Stimulated activated CD4-positive, alpha-beta T cell treated with anti-CD3 and anti-CD28 coated beads, Interleukin-1b, Interleukin-23, amount 100 ng/mL, for 4 hours (primary cell): ENCODE results near the gene HK2.

Source experiments
- DNase-seq, 2 donors: peaks; one replicate each; pipeline ENCODE4 v3.0.0-alpha.2; 2020; ENCODE audit warnings: low read depth in 2 of 2

HK2 gene

DNA sequence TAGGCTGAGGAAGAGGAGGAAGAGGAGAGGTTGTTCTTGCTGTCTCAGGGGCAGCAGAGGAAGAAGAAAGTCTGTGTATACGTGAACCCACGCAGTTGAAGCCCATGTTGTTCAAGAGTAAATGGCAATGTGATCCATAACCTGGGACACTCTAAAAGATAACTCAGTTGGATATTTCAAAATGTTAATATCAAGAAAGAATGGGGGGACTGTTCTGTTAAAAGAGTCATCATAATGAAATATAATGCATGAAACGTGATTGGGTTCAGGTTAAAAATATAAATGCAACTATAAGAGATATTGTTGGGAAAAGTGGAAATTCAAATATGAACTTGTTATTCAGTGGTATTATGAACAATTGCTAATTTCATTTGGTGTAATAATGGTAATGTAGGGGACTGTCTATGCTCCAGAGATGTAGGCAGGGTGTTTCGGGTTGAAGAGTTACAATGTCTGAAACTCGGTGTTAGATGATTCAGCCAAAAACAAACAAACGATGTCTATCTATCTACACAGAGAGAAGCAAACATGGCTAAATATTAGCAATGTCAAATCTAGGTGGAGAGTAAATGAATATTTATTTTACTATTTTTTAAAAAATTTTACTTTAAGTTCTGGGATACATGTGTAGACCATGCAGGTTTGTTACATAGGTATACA, 103.4 kb downstream of the HK2 start:
- no peak for DNase-seq

DNA sequence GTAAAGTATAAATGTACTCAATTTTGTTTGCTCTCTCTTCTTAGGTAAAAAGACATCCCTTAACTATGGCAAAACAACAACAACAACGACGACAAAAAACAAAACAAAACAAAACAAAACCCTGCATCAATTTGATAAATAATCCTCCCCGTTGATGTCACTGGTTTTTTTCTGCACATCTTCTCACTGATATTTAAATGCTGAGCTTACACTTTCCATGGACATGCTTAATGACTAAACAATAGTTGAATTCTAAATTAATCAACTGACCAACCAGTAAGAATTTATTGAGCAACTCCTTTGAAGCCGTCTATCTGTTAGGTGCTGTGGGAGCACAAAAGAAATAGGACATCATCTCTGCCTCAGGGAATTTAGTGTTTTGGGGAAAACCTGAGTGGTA, 104.3 kb downstream of the HK2 start:
- no peak for DNase-seq

DNA sequence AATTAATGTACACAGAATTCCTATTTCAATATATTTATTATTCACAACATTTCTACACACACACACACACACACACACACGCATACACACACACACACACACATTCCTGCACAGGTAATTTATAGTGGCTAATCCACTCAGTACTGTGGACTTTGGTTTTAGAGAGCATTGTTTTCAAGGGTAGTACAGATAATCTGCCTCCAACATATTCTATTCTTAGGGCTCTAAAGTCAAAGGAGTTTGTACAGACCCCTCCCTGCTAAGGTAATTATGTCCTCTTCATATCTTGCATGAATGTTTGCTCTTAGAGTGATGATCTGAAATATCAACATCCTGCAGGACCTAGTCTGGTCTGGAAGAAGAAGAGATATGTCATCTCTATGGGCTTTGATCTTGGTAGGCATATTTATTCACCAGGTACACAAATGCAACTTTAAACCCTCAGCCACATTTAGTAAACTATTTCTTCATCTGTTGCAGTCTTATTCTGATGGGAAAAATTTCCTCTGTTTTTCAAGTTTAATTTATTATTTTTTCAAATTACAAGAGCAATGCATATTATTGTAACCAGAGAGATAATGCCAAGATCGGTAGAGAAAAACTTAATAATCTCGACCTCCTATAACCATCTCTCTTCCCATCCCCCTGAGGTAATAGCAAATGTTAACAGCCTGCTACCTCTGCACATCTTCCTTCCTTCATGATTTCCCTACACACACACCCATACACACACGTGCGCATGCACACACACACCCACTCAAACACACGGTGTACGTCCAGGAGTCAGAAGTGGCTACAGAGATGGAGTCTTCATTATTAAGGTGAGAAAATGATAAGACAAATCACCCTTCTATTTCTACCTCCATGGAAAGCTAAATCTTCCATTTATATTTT, 106.2 kb downstream of the HK2 start:
- no peak for DNase-seq

DNA sequence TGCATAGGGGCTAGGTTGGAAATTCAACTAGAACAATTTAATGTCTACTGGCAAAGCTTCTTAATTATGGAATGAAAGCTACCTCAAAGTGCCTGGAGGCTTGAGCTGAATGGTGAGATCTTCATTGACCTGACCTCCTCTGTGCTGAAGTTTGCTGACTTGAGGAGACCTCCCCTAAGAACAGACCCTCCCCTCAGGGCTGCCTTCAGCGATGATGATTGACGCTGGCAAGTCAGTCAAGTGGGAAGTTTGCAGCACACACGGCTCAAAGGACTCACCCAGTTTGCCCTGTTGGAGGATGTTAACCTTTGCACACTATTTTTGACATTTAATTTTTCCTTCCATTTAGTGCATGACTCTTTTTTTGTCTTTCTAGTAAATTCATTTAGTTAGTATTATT, 107.4 kb downstream of the HK2 start:
- DNase-seq: no peak

DNA sequence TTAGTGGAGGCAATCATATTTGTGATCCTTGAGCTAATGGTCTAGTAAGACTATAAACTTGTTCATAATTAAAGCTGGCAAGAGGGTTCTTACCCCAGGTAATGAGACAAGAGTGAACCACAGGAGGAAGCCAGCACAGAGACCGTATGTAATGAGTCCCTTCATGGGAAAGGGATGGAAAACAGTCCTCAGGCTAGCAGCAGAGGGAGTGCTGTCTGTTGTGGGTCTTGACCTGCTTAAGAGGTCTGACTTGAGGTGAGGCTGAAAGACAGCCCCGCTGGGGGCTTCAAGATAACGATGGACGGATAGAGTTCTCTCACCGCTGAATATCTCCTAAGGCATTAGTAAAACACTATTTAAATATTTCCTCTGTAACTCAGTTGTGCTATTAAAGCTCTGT, 108.3 kb downstream of the HK2 start:
- no peak for DNase-seq
